H54 (cell line): Measurements from ENCODE around the gene GALNT17.
"Not testable (repeated sequence)": the region's sequence is repeated elsewhere in the genome, so short reads cannot be mapped to it uniquely, and the experiment has no call there.

ENCODE experiments used
- DNase-seq: peaks from one replicate; pipeline ENCODE4 v3.0.0; 2011; ENCODE audit warnings: low spot score, mixed read lengths; ENCODE audit not compliant: insufficient read length
- FAIRE-seq: peaks from 3 replicates; lab custom pipeline; 2011; peaks lifted over from hg19 to GRCh38; lab: Jason Lieb, UNC
- POLR2A ChIP-seq: IDR thresholded peaks from 2 replicates; pipeline ENCODE4 v1.6.1; 2011; ENCODE audit warnings: low read depth, mild to moderate bottlenecking, low read length

Gene GALNT17

DNA sequence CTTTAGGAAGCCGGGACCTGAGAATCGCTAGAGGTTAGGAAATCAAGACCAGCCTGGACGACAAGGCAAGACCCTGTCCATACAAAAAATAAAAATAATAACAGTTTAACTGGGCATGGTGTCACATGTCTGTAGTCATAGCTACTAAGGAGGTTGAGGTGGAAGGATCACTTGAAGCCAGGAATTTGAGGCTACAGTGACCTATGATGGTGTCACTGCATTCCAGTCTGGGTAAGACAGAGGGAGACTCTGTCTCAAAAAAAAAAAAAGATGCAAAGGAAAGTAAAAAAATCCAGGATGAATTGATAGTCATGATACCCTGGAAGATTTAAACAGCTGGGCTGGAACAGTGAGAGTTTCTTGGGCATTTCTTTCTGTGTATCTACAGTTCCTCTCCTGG is 463.2 kb downstream of the GALNT17 start:
- FAIRE-seq (no peak), DNase-seq (no peak)
- no peak for TF ChIP-seq POLR2A

DNA sequence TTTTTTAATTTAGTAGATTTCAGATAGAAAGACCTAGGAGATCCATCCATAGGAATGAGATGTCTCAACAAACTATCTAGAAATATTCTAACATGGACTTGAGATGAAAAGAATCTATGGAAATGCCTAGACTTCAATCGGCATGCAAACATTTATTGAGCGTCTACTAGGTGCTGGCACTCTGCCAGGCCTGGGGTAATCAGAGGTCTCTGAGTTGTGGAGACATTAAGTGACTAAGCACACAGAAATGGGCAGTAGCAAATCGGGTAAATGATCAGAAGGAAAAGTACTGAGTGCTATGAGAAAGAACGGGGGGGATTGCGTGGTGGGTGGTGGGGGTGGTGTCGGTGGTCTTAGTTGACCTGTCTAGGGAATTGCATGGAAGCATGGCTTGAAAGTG is 466.6 kb downstream of the GALNT17 start:
- FAIRE-seq = no peak
- no peak for DNase-seq
- TF ChIP-seq POLR2A = no peak

DNA sequence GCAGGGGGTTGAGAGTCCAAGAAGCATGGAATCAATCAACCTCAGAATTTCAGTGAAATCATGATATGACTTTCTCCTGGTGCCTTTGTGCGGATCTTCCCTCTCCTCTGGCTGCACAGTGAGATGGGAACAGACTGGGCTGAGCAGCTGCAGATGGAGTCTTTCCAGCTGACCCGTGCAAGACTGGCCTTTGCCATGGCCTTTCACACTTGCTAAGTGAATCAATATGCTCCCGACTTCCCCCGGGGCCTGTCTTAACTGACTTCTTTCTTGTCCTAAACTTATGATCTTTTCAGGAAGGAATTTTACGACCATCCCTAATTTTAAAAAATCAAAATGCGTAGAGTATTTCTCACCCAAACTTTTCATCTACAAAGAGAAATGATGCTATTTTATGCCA is 469.9 kb downstream of the GALNT17 start:
- FAIRE-seq = no peak

DNA sequence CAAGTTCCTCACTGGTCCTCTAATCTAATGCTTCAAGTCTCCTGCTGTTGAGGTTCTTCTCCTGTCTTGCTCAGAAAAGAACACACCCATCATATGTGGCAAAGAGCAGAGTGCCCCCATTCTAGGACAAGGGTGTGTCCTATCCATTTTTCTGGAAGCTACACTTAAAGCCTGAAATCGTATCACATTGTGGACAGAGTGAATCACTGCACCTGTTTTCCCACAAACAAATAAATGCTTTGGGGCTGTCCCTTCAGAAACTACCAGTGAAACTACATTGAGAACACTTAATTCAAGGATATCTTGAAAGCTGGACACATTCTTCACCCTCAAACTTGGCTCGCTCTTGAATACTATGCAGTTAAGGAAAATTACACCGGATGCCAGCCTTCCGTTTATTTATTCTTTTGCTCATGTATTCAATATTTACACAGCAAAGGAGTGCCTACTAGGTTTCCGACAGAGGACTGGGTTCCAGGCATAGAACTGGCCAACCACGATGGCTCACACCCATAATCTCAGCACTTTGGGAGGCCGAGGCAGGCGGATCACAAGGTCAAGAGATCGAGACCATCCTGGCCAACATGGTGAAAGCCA is 473.0 kb downstream of the GALNT17 start:
- no peak for DNase-seq

More for the DNA sequence above, 469.9 kb downstream of the GALNT17 start:
- no peak for DNase-seq
- TF ChIP-seq POLR2A = no peak

DNA sequence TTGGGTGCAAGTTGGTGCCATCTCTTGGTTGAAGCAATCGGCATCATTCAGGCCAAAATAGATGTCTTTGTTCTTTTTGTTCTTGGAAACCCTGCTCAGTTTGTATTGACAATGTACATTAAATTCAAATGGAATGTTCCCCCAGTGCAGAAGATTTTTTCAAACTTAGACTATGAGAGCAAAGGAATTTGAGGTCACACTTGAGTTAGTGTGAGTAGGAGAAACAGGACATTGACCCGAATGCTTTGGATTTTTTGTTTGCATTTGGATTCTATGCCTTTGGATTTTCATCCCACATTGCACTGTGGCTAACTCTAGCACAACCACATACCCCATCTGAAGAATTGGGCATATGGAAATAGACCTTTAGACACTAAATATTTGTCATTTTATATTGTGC is 480.0 kb downstream of the GALNT17 start:
- no peak for TF ChIP-seq POLR2A
- DNase-seq (no peak), FAIRE-seq (no peak)

More for the DNA sequence above, 473.0 kb downstream of the GALNT17 start:
- no peak for TF ChIP-seq POLR2A
- FAIRE-seq = no peak

DNA sequence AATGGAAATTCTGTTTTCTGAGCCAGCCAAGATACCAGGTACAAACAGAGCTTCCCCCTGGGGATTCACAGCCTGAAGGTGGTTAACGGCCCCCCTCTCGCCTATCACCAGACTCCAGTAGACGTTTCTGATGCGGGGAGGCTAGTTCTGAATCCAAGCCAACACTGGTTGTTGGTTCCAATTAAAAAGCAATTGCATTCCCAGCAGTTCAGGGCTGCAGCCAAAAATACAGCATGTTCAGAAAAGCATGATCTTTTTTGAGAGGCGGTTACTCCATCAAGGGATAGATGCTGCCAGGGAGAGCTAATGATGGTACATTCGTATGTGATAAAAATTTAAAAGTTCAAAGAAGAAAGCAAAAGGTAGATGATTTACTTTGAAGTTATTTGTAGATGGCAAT is 481.0 kb downstream of the GALNT17 start:
- DNase-seq (no peak), FAIRE-seq (no peak)
- TF ChIP-seq POLR2A = no peak

DNA sequence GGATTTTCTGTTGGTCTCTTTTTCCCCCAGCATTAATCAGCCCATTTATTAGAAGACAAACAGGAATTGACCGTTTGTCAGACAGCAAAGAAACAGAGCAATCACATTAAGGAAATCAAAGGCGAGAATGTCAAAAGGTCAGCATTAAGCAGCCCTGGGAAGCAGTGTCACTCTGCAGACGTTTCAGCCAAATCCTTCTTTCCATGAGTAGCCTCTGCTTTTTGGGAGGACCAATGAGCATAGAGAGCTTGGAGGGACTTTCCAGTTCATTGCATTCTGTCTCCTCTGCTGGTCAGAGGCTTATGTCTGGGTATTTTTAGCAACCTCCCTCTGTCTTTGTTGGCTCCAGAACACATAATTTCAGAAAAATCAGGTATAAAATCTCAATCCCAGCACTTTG is 481.4 kb downstream of the GALNT17 start:
- DNase-seq (no peak), FAIRE-seq (no peak)
- no peak for TF ChIP-seq POLR2A

DNA sequence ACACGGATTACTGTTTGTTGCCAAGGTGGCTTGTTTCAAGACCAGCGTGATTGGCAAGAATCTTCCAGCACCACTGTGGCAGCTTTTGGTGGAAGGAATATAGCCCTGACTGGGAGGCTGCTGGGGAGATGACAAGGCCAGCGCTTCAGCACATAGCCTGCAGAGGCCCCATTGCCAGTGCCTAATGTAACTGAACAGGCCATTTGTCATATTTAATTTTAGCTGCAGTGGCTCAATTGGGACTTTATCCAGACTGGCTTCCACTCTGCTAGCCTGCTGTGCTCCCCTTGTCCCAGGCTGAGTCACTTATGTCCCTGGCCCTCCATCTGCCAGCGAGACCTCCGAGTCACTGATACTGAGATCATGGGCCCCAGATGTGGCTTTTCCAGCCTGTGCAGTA is 483.1 kb downstream of the GALNT17 start:
- TF ChIP-seq POLR2A = no peak
- DNase-seq (no peak), FAIRE-seq (no peak)

DNA sequence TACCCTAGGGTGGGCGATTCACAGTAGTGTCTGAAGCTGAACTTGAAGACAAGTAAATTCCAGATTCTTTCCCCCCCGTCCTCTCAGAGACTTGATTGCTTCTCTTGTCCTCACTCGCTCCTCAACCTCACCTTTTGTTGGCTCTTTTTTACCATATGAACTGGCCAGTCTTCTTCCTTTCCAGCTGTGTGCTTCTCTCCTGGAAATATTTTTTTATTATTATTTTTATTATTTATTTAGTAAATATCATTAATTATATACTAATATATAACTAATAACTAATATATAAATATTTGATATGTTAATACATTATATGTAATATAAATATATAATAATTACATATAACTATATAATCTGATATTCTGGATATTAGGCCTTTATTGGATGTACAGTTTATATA is 484.3 kb downstream of the GALNT17 start:
- DNase-seq = no peak
- TF ChIP-seq POLR2A = no peak
- no peak for FAIRE-seq

DNA sequence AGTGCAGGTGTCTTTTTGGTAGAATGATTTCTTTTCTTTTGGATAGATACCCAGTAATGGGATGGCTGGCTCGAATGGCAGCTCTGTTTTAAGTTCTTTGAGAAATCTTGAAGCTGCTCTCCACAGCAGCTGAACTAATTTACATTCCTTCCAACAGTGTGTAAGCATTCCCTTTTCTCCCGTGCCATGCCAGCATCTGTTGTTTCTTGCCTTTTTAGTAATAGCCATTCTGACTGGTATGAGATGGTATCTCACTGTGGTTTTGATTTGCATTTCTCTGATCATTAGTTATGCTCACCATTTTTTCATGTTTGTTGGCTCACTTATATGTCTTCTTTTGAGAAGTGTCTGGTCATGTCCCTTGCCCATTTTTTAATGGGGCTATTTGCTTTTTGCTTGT is 486.3 kb downstream of the GALNT17 start:
- FAIRE-seq (no peak), DNase-seq (no peak)
- no peak for TF ChIP-seq POLR2A

DNA sequence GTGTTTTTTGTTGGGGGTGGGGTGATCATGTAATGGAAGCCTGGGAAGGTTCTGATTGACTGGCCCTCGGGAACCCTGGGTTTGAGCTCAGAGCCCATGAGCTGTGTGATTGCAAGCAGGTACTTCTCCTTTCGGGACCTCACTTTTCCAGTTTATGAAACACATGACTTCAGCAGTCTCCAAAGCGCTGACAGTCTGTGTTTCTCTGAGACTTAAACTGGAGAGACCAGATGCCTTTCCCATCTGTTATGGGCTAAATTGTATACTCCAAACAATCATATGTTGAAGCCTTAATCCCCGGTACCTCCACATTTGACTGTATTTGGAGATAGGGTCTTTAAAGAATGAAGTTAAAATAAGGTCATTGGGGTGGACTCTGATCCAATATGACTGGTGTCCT is 493.6 kb downstream of the GALNT17 start:
- DNase-seq = no peak
- no peak for FAIRE-seq
- TF ChIP-seq POLR2A = no peak

DNA sequence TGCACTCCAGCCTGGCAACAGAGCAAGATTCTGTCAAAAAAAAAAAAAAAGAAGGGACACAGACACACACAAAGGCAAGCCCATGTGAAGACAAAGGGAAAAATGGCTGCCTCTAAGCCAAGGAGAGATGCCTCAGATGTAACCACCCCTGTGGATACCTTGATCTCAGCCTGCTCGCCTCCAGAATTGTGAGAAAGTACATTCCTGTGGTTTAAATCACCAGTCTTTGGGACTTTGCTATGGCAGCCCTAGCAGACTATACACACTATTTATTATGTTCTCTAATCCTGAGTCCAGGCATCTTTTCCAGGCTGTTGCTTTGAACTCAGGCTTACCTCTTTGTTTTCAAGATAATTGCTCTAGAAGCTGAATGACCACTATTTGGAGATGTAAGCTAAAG is 494.3 kb downstream of the GALNT17 start:
- TF ChIP-seq POLR2A = no peak
- no peak for DNase-seq
- FAIRE-seq = no peak

DNA sequence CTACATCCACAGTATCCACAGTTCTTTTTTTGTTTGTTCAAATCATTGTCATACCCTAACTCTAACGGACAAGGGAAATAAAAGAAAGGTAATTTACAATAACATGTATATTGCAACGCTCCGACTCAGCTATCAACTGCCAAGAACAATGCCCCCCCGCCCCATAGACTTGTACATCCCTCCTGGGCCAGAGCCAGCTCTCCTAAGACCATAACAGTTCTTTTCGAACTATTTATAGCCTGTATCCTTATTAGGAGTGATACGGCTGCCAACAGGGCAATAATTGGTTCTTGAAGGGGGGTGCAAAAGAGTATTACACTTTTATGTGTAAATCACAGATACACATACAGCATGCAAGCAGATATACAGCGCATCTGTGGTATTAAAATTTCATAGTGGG is 495.7 kb downstream of the GALNT17 start:
- no peak for TF ChIP-seq POLR2A
- FAIRE-seq = no peak
- DNase-seq = no peak

DNA sequence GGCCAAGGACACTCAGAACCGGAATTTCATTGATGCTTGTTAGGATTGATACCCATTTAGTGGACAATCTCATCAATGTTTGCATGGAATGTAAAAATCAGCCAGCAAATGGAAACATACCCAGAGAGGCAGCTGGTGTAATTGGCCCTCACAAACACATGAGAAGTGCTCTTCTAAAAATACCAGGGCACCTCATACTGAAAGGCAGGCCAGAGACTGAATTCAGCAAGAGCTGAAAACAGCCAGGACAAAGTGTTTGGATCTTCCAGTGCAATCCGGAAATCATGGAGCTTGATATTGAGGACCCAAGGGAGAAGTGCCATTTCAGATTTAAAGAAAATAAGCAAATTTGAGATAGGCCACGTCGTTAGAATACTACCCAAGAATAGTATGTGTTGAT is 498.6 kb downstream of the GALNT17 start:
- TF ChIP-seq POLR2A = no peak
- no peak for FAIRE-seq
- no peak for DNase-seq

DNA sequence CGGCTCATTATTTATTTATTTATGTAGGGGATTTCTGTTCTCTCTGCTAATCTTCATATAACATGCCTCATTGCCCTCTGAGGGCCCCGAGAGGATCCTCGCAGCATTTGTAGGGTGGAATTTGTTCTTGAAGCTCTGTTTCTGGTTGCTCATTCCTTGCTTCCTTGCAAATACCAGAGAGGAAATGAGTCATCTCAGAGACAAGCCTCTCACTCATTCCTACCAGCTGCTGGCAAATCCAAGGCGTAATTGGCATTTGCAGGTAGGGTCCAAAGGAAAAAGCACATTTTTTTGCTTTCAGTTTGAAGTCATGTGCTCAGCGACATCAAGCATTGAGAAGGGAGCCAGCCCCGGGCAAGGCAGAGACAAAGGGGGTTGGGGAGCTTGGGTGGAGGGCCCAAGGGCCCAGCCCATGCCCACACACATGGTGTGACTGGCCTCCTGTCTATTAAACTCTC is 501.6 kb downstream of the GALNT17 start:
- DNase-seq (peak; percentile 42), FAIRE-seq (no peak)
- TF ChIP-seq POLR2A = no peak

DNA sequence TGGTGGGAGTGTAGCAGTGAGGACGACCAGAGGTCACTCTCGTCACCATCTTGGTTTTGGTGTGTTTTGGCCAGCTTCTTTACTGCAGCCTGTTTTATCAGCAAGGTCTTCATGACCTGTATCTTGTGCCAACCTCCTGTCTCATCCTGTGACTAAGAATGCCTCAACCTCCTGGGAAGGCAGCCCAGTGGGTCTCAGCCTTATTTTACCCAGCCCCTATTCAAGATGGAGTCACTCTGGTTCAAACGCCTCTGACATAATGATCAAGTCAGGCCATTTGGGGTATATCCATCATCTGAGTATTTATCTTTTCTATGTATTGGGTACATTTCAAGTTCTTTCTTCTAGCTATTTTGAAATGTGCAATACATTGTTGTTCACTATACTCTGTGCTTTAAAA is 503.9 kb downstream of the GALNT17 start:
- FAIRE-seq, DNase-seq: not testable (repeated sequence)

DNA sequence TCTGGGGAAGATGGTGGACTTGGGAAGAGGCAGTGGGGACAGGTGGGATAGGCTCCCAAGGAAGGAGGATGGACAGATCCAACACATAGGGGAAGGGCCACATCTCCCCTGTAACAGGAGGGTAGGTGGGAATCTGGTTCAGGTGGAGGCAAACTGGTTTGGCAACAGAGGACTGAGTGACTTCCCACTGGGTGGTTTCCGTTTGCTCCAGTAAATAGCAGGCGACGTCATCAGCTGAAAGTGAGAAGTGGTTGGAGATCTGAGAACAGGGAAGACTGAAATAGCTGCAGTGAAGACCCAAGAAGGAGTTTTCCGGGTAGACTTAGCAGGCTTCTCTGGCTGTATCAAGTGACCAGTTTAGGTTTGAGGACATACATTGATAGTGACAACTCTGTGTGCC is 504.4 kb downstream of the GALNT17 start:
- no peak for TF ChIP-seq POLR2A
- no peak for DNase-seq
- FAIRE-seq = no peak
